IPS-15b (cell line): ENCODE results near the gene TMEM143.
"Not testable (repeated sequence)": the region's sequence is repeated elsewhere in the genome, so short reads cannot be mapped to it uniquely, and the experiment has no call there.

Source experiments
- H3K27me3 ChIP-seq: one replicate; pipeline ENCODE4 v1.6.1; 2013; ENCODE audit warnings: low read length; ENCODE audit not compliant: control insufficient read depth, insufficient read depth
- H3K36me3 ChIP-seq: one replicate; pipeline ENCODE4 v1.6.1; 2013; ENCODE audit warnings: low read length; ENCODE audit not compliant: control insufficient read depth, insufficient read depth
- H3K4me1 ChIP-seq: one replicate; pipeline ENCODE4 v1.6.1; 2013; ENCODE audit warnings: mild to moderate bottlenecking, low read length; ENCODE audit not compliant: control insufficient read depth, insufficient read depth
- H3K4me3 ChIP-seq: one replicate; pipeline ENCODE4 v1.5.1; 2013; ENCODE audit warnings: low read depth, low read length
- H3K9ac ChIP-seq: one replicate; pipeline ENCODE4 v1.6.1; 2013; ENCODE audit warnings: low read depth, mild to moderate bottlenecking, low read length
- H3K9me3 ChIP-seq: one replicate; pipeline ENCODE4 v1.6.1; 2013; ENCODE audit warnings: mild to moderate bottlenecking, low read length; ENCODE audit not compliant: control insufficient read depth, insufficient read depth

TMEM143 gene

DNA sequence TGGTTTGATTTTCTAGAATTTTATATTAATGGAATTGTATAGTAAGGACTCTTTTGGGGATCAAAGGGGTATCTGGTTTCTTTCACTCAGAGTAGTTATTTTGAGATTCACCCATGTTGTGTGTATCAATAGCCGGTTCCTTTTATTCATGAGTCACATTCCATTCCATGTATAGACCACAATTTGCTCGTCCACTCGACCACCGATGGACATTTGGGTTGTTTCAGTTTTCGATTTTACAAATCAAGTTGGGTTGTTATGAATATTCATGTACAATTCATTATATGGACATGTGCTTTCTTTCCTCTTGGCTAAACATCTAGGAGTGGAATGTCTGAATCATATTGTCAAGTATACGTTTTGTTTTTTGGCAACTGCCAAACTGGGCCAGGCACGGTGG lies 48.0 kb downstream of the TMEM143 start:
- Histone ChIP-seq H3K9ac (no peak overlapping the region), H3K9me3 (no peaks in the 10 kb centered on the region), H3K27me3 (no peaks in the 10 kb centered on the region), H3K36me3 (no peaks in the 10 kb centered on the region), H3K4me3 (no peak overlapping the region), H3K4me1 (peaks cover 5% of the 10 kb centered on the region)

GRCh38 chr19:48311384-48311783 lies 52.4 kb downstream of the TMEM143 start:
- Histone ChIP-seq H3K4me1 (no peaks in the 10 kb centered on the region), H3K9ac (no peak overlapping the region), H3K4me3 (no peak overlapping the region), H3K36me3 (no peaks in the 10 kb centered on the region), H3K27me3 (no peaks in the 10 kb centered on the region), H3K9me3 (no peaks in the 10 kb centered on the region)

DNA sequence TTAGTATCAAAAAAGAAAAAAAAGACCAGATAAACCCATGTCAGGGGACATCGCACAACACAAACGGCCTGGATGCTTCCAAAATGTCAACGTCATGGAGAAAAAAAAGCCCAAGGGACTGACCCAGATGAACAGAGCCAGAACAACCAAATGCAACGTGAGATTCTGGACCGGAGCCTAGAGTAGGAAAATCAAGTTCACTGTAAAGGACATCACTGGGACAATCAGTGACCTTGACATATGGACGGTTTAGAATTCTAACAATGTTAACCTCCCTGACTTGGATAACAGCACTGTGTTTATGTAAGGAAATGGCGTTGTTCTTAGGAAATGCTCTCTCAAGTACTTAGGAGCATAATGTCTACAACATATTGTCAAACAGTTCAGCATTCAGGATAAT lies 53.5 kb downstream of the TMEM143 start:
- H3K4me3 ChIP-seq = no peak overlapping the region

GRCh38 chr19:48309731-48310130 lies 54.0 kb downstream of the TMEM143 start:
- not testable (repeated sequence) for H3K27me3 ChIP-seq, H3K36me3 ChIP-seq, H3K4me1 ChIP-seq, H3K9ac ChIP-seq, H3K9me3 ChIP-seq, H3K4me3 ChIP-seq

More for the DNA sequence above, 53.5 kb downstream of the TMEM143 start:
- Histone ChIP-seq H3K27me3 (no peaks in the 10 kb centered on the region), H3K4me1 (no peaks in the 10 kb centered on the region), H3K9me3 (no peaks in the 10 kb centered on the region), H3K36me3 (no peaks in the 10 kb centered on the region), H3K9ac (no peak overlapping the region)

DNA sequence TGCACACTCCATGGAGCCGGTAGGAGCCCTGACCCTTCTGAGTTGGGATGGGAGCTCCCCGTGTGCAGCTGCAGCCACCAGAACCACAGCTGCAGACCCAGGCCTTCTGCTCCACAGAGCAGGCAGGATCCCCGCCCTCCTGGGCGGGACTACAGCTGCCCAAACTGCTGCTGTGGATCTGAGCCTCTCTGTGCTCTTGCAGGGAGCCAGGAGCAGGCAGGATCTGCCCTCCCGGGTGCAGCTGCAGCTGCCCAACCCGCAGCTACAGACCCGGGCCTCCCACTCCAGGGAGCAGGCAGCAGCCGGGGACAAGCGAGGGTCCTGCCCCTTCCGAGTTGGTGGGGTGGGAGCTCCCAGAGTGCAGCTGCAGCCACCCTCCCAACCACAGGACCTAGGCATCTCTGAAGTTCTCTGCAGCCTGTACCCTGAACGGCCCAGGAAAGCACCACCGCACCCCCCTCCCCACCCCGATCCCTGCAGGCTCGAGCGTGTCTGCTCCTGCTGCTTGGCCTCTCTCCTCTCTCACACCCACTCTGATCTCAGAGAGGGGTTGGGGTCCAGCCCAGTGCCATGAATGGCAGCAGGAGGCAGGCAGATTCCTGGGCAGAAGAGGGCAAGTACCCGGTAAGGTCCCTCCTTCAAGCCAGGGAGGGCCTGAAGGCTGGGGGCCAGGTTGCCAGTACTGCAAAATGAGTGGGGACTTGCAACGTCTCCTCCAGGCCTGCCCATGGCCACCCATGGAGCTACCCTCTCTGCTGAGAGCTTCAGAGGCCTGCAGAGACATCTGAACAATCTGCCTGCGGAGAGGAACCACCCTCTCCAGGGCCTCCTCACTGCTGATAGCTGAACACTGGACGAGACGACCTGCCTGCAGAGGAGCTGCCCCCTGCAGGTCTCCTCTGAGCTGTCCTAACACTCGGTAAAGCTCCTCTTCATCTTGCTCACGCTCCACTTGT lies 54.8 kb downstream of the TMEM143 start:
- H3K9me3 ChIP-seq = no peaks in the 10 kb centered on the region
- no peaks in the 10 kb centered on the region for H3K4me1 ChIP-seq
- H3K4me3 ChIP-seq = no peak overlapping the region
- H3K9ac ChIP-seq = no peak overlapping the region
- no peaks in the 10 kb centered on the region for H3K36me3 ChIP-seq
- no peaks in the 10 kb centered on the region for H3K27me3 ChIP-seq

GRCh38 chr19:48303866-48304265 lies 59.9 kb downstream of the TMEM143 start:
- H3K9me3 ChIP-seq = no peaks in the 10 kb centered on the region

DNA sequence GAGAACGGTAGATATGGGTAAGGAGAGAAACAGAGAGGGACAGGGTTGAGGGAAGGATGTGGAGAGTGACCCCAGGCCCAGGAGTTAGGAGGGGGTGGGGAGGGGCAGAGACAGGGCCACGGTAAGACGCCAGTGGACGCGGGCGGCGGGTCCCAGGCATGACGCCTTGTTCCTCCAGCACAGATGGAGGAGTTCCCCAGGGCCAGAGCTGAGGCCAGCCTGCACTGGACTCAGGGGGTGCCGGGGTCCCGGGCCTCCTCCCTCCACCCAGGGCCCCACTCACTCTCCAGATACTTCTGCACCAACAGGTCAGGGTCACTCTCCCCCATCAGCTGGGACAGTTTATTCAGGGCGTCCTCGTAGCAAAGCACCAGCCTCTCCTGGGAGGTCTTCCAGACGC lies 60.4 kb downstream of the TMEM143 start:
- Histone ChIP-seq H3K27me3 (no peaks in the 10 kb centered on the region), H3K36me3 (no peaks in the 10 kb centered on the region), H3K4me3 (no peak overlapping the region), H3K9me3 (no peaks in the 10 kb centered on the region), H3K9ac (no peak overlapping the region), H3K4me1 (no peaks in the 10 kb centered on the region)

More at GRCh38 chr19:48303866-48304265, 59.9 kb downstream of the TMEM143 start:
- Histone ChIP-seq H3K4me3 (no peak overlapping the region), H3K4me1 (no peaks in the 10 kb centered on the region), H3K27me3 (no peaks in the 10 kb centered on the region), H3K9ac (no peak overlapping the region), H3K36me3 (no peaks in the 10 kb centered on the region)

DNA sequence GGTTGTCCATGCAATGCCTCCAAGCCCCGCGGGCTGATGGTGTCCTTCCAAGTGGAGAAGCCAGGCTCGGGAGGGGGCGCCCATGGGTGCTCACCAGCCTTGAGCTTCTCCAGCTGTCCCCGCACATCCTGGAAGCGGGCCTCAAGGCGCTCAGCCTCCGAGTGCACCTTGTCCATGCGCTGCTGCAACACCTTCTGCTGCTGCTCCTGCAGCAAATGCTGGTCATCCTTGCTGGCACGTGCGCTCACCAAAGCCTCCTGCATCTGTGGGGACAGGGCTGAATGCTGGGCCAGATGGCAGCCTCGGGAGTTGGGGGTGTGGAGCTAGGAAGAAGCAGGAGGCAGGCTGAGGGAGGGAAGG lies 61.2 kb downstream of the TMEM143 start:
- Histone ChIP-seq H3K4me3 (no peak overlapping the region), H3K27me3 (no peaks in the 10 kb centered on the region), H3K9me3 (no peaks in the 10 kb centered on the region), H3K9ac (no peak overlapping the region), H3K36me3 (no peaks in the 10 kb centered on the region), H3K4me1 (no peaks in the 10 kb centered on the region)

DNA sequence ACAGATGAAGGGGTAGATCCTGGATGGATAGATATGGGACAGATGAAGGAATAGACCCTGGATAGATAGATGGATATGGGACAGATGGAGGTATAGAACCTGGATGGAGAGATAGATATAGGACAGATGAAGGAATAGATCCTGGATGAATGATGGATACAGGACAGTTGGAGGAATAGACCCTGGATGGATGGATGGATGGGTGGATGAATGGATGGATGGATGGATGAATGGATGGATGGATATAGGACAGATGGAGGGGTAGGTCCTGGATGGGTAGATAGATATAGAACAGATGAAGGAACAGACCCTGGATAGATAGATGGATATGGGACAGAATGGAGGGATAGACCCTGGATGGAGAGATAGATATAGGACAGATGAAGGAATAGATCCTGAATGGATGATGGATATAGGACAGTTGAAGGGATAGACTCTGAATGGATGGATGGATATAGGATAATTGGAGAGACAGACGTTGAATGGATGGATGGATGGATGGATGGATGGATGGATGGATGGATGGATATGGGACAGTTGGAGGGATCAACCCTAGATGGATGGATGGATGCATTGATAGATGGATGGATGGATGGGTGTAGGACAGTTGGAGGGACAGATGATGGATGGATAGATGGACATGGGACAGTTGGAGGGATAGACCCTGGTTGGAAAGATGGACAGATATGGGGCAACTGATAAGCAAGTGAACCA lies 61.7 kb downstream of the TMEM143 start:
- Histone ChIP-seq H3K9ac (no peak overlapping the region), H3K9me3 (no peaks in the 10 kb centered on the region), H3K36me3 (no peaks in the 10 kb centered on the region), H3K27me3 (no peaks in the 10 kb centered on the region), H3K4me3 (no peak overlapping the region), H3K4me1 (no peaks in the 10 kb centered on the region)

GRCh38 chr19:48297975-48298374 lies 65.8 kb downstream of the TMEM143 start:
- Histone ChIP-seq H3K9ac (no peak overlapping the region), H3K27me3 (no peaks in the 10 kb centered on the region), H3K9me3 (no peaks in the 10 kb centered on the region)

GRCh38 chr19:48296963-48297734 lies 66.6 kb downstream of the TMEM143 start:
- no peaks in the 10 kb centered on the region for H3K27me3 ChIP-seq
- no peak overlapping the region for H3K9ac ChIP-seq
- H3K36me3 ChIP-seq = no peaks in the 10 kb centered on the region
- no peaks in the 10 kb centered on the region for H3K9me3 ChIP-seq
- no peaks in the 10 kb centered on the region for H3K4me1 ChIP-seq
- no peak overlapping the region for H3K4me3 ChIP-seq

More at GRCh38 chr19:48297975-48298374, 65.8 kb downstream of the TMEM143 start:
- no peak overlapping the region for H3K4me3 ChIP-seq
- no peaks in the 10 kb centered on the region for H3K4me1 ChIP-seq
- H3K36me3 ChIP-seq = no peaks in the 10 kb centered on the region
